Vagina (tissue), 2 donors: ENCODE measurements around the gene MEIS1. TPM values are rescaled to one million over a fixed set of nuclear protein-coding genes. Genes with fewer than 3 reads are reported as not detected.

ENCODE experiments used
- DNase-seq, 2 donors: peaks; one replicate each; pipeline ENCODE4 v3.0.0-alpha.2; 2017; ENCODE audit errors: extremely low spot score in 2 of 2
- H3K27ac ChIP-seq: fragments of 200-600 bp; sonication (generic); one replicate; pipeline ENCODE4 v1.5.1; 2019
- H3K27me3 ChIP-seq: fragments of 200-600 bp; sonication (generic); one replicate; pipeline ENCODE4 v1.5.1; 2019
- H3K36me3 ChIP-seq, 2 donors: fragments of 200-600 bp; sonication (generic); one replicate each; pipeline ENCODE4 v1.5.1; 2017 to 2019
- H3K4me1 ChIP-seq: fragments of 200-600 bp; sonication (generic); one replicate; pipeline ENCODE4 v1.5.1; 2019
- H3K4me3 ChIP-seq, 2 donors: fragments of 200-600 bp; sonication (generic); 1 replicate in 1 of 2; 2 replicates in 1 of 2; pipeline ENCODE4 v1.5.1; 2016 to 2019
- H3K9me3 ChIP-seq: fragments of 200-600 bp; sonication (generic); one replicate; pipeline ENCODE4 v1.5.1; 2019
- POLR2A ChIP-seq, 2 donors: fragments of 450-650 bp; IDR thresholded peaks; one replicate each; pipeline ENCODE4 v1.6.1; 2017; ENCODE audit warnings: antibody characterized with exemption in 2 of 2, mild to moderate bottlenecking in 2 of 2, moderate library complexity in 2 of 2
- POLR2AphosphoS5 ChIP-seq, 2 donors: sonication (generic); formaldehyde crosslinking; IDR thresholded peaks; one replicate each; pipeline ENCODE4 v1.9.0; 2017; ENCODE audit warnings: antibody characterized with exemption in 2 of 2, mild to moderate bottlenecking in 2 of 2, low read depth in 1 of 2; ENCODE audit not compliant: insufficient read depth in 1 of 2
- intact Hi-C: fragments of 100-400 bp; cut with DNase I; formaldehyde crosslinking; loops from one replicate; pipeline ENCODE4 v1.15.1; 2023
- total RNA-seq: library from RNA; depleted of rRNA; stranded (reverse); fragments of >200 nt; gene quantifications from one replicate; pipeline ENCODE4 v1.2.3, GENCODE V29; 2016
- TF ChIP-seq, protein P1 (sequence below), 3 experiments: fragments of 450-650 bp in 2 of 3; fragments of 200-600 bp in 1 of 3; sonication (generic) in 1 of 3; IDR thresholded peaks; one replicate each; pipeline ENCODE4 v1.5.1; 2017 to 2019; ENCODE audit warnings: antibody characterized with exemption in 3 of 3, mild to moderate bottlenecking in 2 of 3, moderate library complexity in 2 of 3

MEIS1 gene
- total RNA-seq, 1 donor from 2014 or later: 80.5 TPM

DNA sequence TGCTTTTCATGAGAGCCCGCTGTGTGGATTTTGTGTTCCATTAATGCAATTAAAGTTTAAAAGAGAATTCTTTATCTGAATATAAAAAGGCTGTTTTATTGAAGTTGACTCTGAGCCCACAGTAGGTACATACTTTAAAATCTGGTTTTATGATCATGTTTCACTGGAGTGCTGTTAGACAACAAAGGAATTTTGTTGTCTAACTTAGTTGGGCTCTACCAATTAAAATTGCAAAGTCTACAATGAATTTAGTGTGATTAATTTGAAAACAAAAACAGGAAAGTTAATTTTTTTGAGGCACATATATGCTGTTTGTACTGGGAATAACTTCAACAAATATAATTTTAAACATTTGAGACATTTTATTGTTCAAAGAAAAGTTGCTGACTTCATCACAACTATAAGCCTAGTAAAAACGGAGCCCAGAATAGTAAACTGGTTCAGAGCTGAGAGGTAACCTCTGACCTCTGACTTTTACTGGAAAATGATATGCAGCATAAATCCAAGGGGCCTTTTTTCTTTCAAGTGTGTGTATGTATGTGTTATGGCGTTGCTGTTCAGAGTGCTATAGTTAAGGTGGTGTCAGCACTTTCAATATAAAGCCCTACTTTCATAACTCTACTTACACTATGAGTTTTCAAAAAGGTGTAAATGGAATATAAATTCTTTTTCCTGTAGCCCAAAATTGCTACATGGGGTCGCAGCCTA lies 30.2 kb downstream of the MEIS1 start:
- no peak overlapping the region for H3K27ac ChIP-seq
- TF ChIP-seq POLR2A (IDR thresholded peaks at IDR 0.05) (no peak), POLR2AphosphoS5 (IDR thresholded peaks at IDR 0.05; ENCODE audit: insufficient read depth in 1 of 2, low read depth in 1 of 2) (no peak)
- TF ChIP-seq, protein P1, sequence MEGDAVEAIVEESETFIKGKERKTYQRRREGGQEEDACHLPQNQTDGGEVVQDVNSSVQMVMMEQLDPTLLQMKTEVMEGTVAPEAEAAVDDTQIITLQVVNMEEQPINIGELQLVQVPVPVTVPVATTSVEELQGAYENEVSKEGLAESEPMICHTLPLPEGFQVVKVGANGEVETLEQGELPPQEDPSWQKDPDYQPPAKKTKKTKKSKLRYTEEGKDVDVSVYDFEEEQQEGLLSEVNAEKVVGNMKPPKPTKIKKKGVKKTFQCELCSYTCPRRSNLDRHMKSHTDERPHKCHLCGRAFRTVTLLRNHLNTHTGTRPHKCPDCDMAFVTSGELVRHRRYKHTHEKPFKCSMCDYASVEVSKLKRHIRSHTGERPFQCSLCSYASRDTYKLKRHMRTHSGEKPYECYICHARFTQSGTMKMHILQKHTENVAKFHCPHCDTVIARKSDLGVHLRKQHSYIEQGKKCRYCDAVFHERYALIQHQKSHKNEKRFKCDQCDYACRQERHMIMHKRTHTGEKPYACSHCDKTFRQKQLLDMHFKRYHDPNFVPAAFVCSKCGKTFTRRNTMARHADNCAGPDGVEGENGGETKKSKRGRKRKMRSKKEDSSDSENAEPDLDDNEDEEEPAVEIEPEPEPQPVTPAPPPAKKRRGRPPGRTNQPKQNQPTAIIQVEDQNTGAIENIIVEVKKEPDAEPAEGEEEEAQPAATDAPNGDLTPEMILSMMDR (IDR thresholded peaks at IDR 0.05): no peak
- DNase-seq: no peak
- H3K4me1 ChIP-seq: peaks cover 90% of the 10 kb centered on the region
- no peak overlapping the region for H3K4me3 ChIP-seq
- H3K36me3 ChIP-seq: peaks cover 0 to 12% of the 10 kb centered on the region in 2 donors
- intact Hi-C loops: no loop called here
- no peaks in the 10 kb centered on the region for H3K27me3 ChIP-seq
- H3K9me3 ChIP-seq: no peaks in the 10 kb centered on the region

DNA sequence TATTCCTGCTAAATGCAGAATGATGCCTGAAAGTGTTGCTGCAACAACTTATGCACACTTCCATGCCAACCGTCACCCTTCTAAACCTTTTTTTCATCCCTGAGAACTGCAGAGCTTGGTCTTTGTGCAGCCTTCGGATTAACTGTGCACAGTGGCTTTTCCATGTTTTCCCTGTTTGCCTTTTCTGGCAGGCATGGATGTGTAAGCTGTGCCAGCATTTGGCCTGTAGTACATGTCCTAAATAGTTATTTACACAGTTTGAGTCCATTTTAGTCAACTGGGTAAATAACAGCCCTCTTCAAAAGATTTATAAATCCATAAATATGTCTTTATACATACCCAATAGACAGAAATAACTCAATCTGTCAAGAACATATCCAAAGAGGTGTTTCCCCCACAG lies 31.5 kb downstream of the MEIS1 start:
- Histone ChIP-seq H3K36me3 (peaks cover 0 to 12% of the 10 kb centered on the region in 2 donors), H3K27me3 (no peaks in the 10 kb centered on the region), H3K27ac (no peak overlapping the region), H3K4me3 (no peak overlapping the region), H3K4me1 (peaks cover 88% of the 10 kb centered on the region), H3K9me3 (no peaks in the 10 kb centered on the region)
- intact Hi-C loops: no loop called here
- no peak for DNase-seq
- TF ChIP-seq, protein P1 (IDR thresholded peaks at IDR 0.05): no peak
- no peak for TF ChIP-seq POLR2AphosphoS5 (IDR thresholded peaks at IDR 0.05; ENCODE audit: insufficient read depth in 1 of 2, low read depth in 1 of 2)
- TF ChIP-seq POLR2A (IDR thresholded peaks at IDR 0.05): no peak

DNA sequence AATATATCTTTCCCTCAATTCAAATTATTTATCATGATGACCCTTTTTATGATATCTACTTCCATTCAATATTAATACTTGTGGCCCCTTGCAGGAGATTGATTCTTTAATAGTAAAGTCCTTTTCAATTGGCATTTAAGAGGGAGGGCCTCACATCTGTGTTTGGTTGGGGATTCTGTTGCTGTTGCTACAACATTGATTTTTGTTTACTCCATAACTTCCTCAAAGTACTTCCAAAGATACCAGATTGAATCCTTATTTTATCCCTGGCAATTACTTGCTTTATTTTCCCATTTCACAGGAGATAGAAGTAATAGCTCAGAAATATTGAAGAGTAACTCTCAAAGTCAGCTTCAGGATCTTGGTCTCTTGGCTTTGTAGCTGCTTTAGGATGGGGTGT lies 32.8 kb downstream of the MEIS1 start:
- peaks cover 0 to 12% of the 10 kb centered on the region in 2 donors for H3K36me3 ChIP-seq
- no peaks in the 10 kb centered on the region for H3K9me3 ChIP-seq
- H3K27me3 ChIP-seq: no peaks in the 10 kb centered on the region
- H3K4me1 ChIP-seq: peaks cover 76% of the 10 kb centered on the region
- H3K4me3 ChIP-seq: no peak overlapping the region
- no peak overlapping the region for H3K27ac ChIP-seq
- intact Hi-C loops: no loop called here
- DNase-seq: no peak
- TF ChIP-seq POLR2AphosphoS5 (IDR thresholded peaks at IDR 0.05; ENCODE audit: insufficient read depth in 1 of 2, low read depth in 1 of 2): no peak
- TF ChIP-seq POLR2A (IDR thresholded peaks at IDR 0.05): no peak
- TF ChIP-seq, protein P1 (IDR thresholded peaks at IDR 0.05): no peak

DNA sequence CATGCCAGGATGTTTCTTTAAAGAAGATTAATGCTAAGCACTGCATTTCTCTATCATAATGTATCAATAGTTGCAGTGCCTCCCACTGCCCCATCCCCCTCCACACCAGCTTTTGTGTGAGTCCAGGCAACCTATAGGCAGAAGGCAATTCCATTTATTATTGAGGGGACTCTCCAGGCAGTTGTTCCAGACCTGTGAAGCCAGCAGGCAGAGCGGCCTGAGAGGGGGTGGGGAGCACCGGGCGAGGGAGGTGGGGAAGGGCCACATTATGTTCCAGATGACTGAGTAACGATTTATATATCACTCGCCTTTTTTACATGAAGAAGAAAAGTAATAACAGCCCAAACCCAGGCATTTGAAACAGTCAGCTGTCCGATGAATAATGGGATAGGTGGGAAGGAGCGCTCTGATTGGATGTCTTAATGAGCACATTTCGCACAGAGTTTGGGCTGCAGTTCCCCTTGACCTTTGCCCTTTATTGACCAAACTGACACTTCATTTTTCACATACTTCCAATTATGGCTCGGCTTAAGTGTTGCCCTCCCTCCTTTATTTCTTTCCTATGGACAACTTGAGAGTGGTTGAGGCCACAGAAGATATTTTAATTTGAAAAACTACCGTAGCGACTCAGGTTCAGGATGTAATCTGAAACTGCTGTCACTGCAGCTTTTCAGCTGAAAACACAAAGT lies 34.4 kb downstream of the MEIS1 start:
- TF ChIP-seq, protein P1 (IDR thresholded peaks at IDR 0.05): no peak
- intact Hi-C loops: no loop called here
- no peak overlapping the region for H3K27ac ChIP-seq
- peaks cover 0 to 7% of the 10 kb centered on the region in 2 donors for H3K36me3 ChIP-seq
- no peaks in the 10 kb centered on the region for H3K27me3 ChIP-seq
- no peaks in the 10 kb centered on the region for H3K9me3 ChIP-seq
- H3K4me3 ChIP-seq: no peak overlapping the region
- DNase-seq: no peak
- H3K4me1 ChIP-seq: peaks cover 59% of the 10 kb centered on the region

DNA sequence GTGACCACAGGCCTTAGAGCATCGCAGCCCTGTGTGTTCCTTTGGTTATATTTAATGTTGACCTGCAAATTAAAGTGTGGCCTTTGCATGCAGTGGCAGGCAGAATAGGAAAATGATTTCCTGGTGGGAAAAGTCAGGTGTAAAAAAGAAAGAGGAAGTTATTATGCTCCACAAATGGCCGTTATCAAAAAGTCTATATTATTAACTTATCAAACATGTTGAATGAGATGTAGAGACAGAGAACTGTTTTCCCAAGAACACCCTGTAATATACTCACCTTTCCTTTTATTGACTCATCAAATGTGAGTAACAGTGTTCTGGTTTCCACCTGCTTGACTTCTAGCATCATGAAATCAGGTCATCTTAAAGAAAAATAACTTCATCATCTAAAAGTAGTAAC lies 35.3 kb downstream of the MEIS1 start:
- Histone ChIP-seq H3K4me1 (peaks cover 51% of the 10 kb centered on the region), H3K36me3 (peaks cover 0 to 5% of the 10 kb centered on the region in 2 donors), H3K27me3 (no peaks in the 10 kb centered on the region), H3K9me3 (no peaks in the 10 kb centered on the region), H3K4me3 (no peak overlapping the region), H3K27ac (no peak overlapping the region)
- no peak for DNase-seq
- intact Hi-C loops: no loop called here
- TF ChIP-seq, protein P1 (IDR thresholded peaks at IDR 0.05): no peak
- TF ChIP-seq POLR2AphosphoS5 (IDR thresholded peaks at IDR 0.05; ENCODE audit: insufficient read depth in 1 of 2, low read depth in 1 of 2) (no peak), POLR2A (IDR thresholded peaks at IDR 0.05) (no peak)
